ENCODE measurements around the gene SPG7. TPM values are rescaled to one million over a fixed set of nuclear protein-coding genes. Genes with fewer than 3 reads are reported as not detected.
"Not testable (repeated sequence)": the region's sequence is repeated elsewhere in the genome, so short reads cannot be mapped to it uniquely, and the experiment has no call there.

Gene SPG7
- 78.1 and 98.7 TPM in 2 replicates for total RNA-seq (ENCODE audit: low replicate concordance)

DNA sequence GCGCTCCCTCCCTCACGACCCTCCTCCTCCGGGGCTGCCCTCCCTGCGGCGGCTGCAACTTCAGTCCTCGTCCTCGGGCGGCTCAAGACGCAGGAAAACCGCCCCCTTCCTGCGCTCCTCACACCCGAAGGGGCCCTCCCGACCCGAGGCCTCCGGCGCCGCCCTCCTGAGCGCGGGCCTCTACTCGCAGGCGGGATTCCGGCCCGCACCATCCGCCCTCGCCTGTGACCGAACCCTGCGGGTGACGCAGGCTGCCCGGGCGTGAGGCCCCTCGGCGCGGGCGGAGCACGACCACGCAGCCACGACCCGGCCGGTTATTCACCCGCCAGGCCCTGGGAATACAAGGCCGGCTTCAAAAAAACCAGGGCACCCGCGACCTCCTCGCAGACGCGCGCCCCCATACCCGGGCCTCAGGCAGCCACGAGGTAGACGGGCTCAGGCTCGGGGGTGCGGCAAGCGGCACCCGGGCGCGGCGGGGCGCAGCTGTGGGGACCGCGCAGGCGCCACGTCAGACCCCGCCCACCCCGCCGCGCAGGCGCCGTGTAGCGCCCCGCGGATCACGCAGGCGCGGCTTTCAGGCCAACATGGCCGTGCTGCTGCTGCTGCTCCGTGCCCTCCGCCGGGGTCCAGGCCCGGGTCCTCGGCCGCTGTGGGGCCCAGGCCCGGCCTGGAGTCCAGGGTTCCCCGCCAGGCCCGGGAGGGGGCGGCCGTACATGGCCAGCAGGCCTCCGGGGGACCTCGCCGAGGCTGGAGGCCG, at the start of gene SPG7:
SPG7 (plus strand) TSS at position 570 of the 757 bp plus-strand sequence; CDS start at position 585, 15 bp downstream.
- peak within 1 kb of the TSS; percentile 86 for H3K4me3 ChIP-seq (ENCODE audit: low read depth, low read length)
- peak; percentile 80 for DNase-seq (ENCODE audit: low read depth)
- TF ChIP-seq, protein P1, sequence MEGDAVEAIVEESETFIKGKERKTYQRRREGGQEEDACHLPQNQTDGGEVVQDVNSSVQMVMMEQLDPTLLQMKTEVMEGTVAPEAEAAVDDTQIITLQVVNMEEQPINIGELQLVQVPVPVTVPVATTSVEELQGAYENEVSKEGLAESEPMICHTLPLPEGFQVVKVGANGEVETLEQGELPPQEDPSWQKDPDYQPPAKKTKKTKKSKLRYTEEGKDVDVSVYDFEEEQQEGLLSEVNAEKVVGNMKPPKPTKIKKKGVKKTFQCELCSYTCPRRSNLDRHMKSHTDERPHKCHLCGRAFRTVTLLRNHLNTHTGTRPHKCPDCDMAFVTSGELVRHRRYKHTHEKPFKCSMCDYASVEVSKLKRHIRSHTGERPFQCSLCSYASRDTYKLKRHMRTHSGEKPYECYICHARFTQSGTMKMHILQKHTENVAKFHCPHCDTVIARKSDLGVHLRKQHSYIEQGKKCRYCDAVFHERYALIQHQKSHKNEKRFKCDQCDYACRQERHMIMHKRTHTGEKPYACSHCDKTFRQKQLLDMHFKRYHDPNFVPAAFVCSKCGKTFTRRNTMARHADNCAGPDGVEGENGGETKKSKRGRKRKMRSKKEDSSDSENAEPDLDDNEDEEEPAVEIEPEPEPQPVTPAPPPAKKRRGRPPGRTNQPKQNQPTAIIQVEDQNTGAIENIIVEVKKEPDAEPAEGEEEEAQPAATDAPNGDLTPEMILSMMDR (IDR thresholded peaks at IDR 0.05; ENCODE audit: insufficient read depth, low read length) = no peak

DNA sequence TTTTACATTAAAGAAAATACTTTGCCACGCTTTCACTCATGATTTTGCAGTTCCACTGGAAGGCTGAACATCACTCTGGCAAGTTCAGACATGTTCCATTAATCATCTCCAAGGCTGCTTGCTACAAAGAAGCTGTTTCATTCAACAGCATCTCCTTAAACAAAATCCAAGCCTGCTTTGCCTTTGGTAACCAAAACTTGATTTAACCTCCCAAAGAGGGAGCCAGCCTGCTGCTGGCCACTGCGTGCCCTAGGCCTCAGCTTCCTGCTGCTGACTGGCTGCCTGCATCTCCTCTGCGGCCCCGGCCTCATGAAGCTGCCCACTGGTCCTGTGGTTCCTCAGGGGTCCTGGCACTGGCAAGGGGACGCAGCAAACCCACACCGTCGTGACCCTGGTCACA, 49.7 kb upstream of the SPG7 start:
- TF ChIP-seq, protein P1 (IDR thresholded peaks at IDR 0.05; ENCODE audit: insufficient read depth, low read length) = no peak
- peak; percentile 42 for DNase-seq (ENCODE audit: low read depth)
- H3K4me3 ChIP-seq (ENCODE audit: low read depth, low read length) = no peak overlapping the region

DNA sequence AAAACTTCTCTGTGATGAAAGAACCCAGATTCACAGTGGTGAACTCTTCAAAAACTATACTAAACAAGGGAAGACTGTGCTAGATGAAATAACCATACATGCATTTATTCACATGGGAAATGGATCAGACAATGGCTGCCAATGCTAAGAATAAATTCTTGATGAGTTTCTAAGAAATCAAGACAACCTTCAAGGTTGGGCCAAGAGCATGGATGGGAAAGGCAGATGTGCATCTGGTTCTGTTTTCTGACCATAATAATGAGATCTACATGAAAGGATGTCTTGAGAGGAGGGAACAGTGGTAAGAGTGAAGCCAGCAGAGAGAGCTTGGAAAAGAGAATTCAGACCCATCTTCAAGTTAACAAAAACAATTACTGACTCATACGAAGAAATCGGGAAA, 49.2 kb upstream of the SPG7 start:
- DNase-seq (ENCODE audit: low read depth) = no peak
- TF ChIP-seq, protein P1 (IDR thresholded peaks at IDR 0.05; ENCODE audit: insufficient read depth, low read length) = no peak

DNA sequence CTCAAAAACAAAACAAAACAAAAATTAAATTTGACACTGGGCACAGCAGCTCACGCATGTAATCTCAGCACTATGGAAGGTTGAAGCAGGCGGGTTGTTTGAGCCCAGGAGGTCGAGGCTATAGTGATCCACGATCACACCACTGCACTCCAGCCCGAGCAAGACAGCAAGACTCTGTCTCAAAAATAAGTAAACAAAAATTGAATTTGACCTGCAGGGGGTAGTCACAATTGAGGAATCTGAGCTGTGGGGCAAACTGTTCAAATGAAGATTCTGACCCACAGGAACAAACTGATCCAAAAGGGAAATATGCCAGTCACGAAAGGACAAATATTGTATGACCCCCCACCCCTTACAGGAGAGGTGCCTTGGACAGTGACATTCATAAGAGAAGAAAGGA, 47.6 kb upstream of the SPG7 start:
- H3K4me3 ChIP-seq (ENCODE audit: low read depth, low read length) = no peak overlapping the region
- no peak for DNase-seq (ENCODE audit: low read depth)
- TF ChIP-seq, protein P1 (IDR thresholded peaks at IDR 0.05; ENCODE audit: insufficient read depth, low read length) = no peak

More for the DNA sequence above, 49.2 kb upstream of the SPG7 start:
- no peak overlapping the region for H3K4me3 ChIP-seq (ENCODE audit: low read depth, low read length)

DNA sequence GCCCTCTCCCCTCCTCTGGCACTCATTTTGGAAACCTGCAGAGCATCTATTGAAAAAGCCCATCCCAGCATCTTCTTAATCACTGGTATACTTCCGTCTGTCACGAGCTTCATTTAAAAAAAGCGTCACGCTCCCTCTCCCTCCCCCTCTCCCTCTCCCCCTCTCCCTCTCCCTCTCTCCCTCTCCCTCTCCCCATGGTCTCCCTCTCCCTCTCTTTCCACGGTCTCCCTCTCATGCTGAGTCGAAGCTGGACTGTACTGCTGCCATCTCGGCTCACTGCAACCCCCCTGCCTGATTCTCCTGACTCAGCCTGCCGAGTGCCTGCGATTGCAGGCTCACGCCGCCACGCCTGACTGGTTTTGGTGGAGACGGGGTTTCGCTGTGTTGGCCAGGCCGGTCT, 46.3 kb upstream of the SPG7 start:
- not testable (repeated sequence) for H3K4me3 ChIP-seq (ENCODE audit: low read depth, low read length); DNase-seq (ENCODE audit: low read depth)

DNA sequence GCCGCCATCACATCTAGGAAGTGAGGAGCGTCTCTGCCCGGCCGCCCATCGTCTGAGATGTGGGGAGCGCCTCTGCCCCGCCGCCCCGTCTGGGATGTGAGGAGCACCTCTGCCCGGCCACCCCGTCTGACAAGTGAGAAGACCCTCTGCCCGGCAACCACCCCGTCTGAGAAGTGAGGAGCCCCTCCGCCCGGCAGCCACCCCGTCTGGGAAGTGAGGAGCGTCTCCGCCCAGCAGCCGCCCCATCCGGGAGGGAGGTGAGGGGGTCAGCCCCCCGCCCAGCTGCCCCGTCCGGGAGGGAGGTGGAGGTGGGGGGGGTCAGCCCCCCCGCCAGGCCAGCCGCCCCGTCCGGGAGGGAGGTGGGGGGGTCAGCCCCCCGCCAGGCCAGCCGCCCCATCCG, 45.6 kb upstream of the SPG7 start:
- not testable (repeated sequence) for DNase-seq (ENCODE audit: low read depth); H3K4me3 ChIP-seq (ENCODE audit: low read depth, low read length)

DNA sequence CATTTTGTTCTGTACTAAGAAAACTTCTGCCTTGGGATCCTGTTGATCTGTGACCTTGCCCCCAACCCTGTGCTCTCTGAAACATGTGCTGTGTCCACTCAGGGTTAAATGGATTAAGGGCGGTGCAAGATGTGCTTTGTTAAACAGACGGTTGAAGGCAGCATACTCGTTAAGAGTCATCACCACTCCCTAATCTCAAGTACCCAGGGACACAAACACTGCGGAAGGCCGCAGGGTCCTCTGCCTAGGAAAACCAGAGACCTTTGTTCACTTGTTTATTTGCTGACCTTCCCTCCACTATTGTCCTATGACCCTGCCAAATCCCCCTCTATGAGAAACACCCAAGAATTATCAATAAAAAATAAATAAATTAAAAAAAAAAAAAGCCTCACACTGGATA, 44.9 kb upstream of the SPG7 start:
- H3K4me3 ChIP-seq (ENCODE audit: low read depth, low read length); DNase-seq (ENCODE audit: low read depth): not testable (repeated sequence)

DNA sequence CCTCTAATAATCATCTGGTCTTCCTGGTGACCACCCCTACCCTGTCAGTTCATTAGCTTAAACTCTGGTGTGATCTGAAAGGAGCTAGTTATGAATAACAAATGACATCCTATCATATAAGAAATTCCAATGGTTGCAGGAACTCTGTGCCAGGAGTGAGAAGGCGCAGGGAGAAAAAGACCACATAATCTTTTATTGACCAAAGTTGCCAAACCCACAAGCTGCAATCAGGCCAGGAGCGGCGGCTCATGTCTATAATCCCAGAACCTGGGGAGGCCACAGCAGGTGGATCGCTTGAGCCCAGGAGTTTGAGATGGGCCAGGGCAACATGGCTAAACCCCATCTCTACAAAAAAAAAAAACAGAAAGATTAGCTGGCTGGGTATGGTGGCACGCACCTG, 41.3 kb upstream of the SPG7 start:
- no peak overlapping the region for H3K4me3 ChIP-seq (ENCODE audit: low read depth, low read length)
- DNase-seq (ENCODE audit: low read depth) = no peak
- TF ChIP-seq, protein P1 (IDR thresholded peaks at IDR 0.05; ENCODE audit: insufficient read depth, low read length) = no peak
